ENCODE measurements around the gene SYNE3.

The SYNE3 gene
- total RNA-seq: 113 to 208 reads per million in 2 donors

GRCh38 chr14:95516554-95517181, at the start of gene SYNE3:
SYNE3 (minus strand) TSS chr14:95516650; CDS start chr14:95475821, 40,829 bp downstream.
- DNase-seq: peak; percentile 44

- DNase-seq: no peak
These were observed 47.6 kb upstream of the SYNE3 start for GRCh38 chr14:95564060-95564459.

- DNase-seq: no peak
These were observed 46.6 kb upstream of the SYNE3 start for GRCh38 chr14:95562892-95563685.

- DNase-seq: no peak
These were observed 44.6 kb upstream of the SYNE3 start for GRCh38 chr14:95561001-95561412.

- no peak for DNase-seq
These were observed 42.8 kb upstream of the SYNE3 start for GRCh38 chr14:95559203-95559602.

- no peak for DNase-seq
These were observed 41.4 kb upstream of the SYNE3 start for GRCh38 chr14:95557832-95558231.

- DNase-seq: no peak
These were observed 40.8 kb upstream of the SYNE3 start for GRCh38 chr14:95557291-95557690.

- DNase-seq: no peak
These were observed 38.6 kb upstream of the SYNE3 start for GRCh38 chr14:95555053-95555452.

- no peak for DNase-seq
These were observed 36.7 kb upstream of the SYNE3 start for GRCh38 chr14:95553141-95553540.

GRCh38 chr14:95551435-95551834, 35.0 kb upstream of the SYNE3 start:
- DNase-seq: no peak

- DNase-seq: no peak
These were observed 33.5 kb upstream of the SYNE3 start for GRCh38 chr14:95549656-95550585.

- no peak for DNase-seq
These were observed 32.0 kb upstream of the SYNE3 start for GRCh38 chr14:95548328-95548929.

GRCh38 chr14:95547626-95548327, 31.3 kb upstream of the SYNE3 start:
- no peak for DNase-seq

GRCh38 chr14:95547272-95547625, 30.8 kb upstream of the SYNE3 start:
- DNase-seq: no peak

- no peak for DNase-seq
These were observed 29.2 kb upstream of the SYNE3 start for GRCh38 chr14:95545515-95546168.

GRCh38 chr14:95544588-95544987, 28.1 kb upstream of the SYNE3 start:
- DNase-seq: no peak

GRCh38 chr14:95543021-95543420, 26.6 kb upstream of the SYNE3 start:
- no peak for DNase-seq

- DNase-seq: no peak
These were observed 25.8 kb upstream of the SYNE3 start for GRCh38 chr14:95541932-95542930.

- DNase-seq: no peak
These were observed 24.9 kb upstream of the SYNE3 start for GRCh38 chr14:95541346-95541745.

- DNase-seq: no peak
These were observed 23.9 kb upstream of the SYNE3 start for GRCh38 chr14:95540236-95540855.

Measured in activated gamma-delta T cell (primary cell).